K562 treated with DMSO at 1 percent for 24 hours (cell line): ENCODE measurements around the gene FGF5. TPM values are rescaled to one million over a fixed set of nuclear protein-coding genes. Genes with fewer than 3 reads are reported as not detected.

ENCODE experiments used
- total RNA-seq: library from RNA; unstranded; fragments of 300-600 nt; gene quantifications from 2 replicates; pipeline ENCODE4 v1.2.3, GENCODE V29; 2022; ENCODE audit warnings: low read depth; ENCODE audit not compliant: insufficient read depth

Gene FGF5, protein sequence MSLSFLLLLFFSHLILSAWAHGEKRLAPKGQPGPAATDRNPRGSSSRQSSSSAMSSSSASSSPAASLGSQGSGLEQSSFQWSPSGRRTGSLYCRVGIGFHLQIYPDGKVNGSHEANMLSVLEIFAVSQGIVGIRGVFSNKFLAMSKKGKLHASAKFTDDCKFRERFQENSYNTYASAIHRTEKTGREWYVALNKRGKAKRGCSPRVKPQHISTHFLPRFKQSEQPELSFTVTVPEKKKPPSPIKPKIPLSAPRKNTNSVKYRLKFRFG
- total RNA-seq, result 0.87 and 7.2 TPM in 2 replicates

GRCh38 chr4:80266253-80266901 lies at the start of gene FGF5:
TSS of gene FGF5 (plus strand) at chr4:80266664. CDS start at chr4:80266825, 161 bp downstream.

DNA sequence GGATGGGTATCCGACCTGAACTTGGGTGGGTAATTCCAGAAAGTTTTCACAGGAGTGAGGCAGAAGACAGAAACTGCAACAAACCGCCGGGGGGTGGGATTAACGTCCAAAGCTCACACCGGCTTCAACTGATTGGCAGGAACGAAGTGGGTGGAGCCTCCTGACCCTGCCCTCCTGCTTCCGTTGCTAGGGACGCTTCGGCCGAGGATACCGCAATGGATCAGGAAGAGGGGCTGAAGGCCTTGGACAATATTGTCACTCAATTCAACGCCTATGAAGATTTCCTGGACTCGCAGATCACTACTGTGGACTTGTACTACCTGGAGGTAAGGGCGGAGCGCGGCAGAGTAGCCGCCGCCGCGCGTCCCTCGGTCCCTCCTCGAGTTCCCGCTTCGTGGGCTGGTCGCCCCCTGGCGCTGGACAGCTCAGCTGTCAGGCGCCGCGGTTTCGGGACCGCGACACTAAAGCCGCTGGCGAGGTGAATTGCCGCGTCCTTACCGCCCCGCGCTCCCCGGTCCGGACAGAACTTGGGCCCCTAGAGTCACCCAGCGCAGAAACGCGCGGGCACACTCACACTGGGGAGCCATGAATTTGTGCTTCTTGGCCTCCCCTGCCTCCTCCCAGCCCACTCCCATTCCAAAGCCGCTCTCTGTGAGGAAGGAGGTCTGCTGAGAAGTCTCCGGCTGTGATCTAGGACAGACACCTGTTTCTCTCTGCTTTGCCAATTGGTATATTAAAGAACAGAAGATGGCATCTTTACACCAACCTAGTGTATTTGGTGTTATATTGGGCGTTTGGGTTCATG lies 69.3 kb downstream of the FGF5 start, which contains the start of gene CFAP299:
Gene CFAP299, plus strand, starts transcription at position 177 of the 805 bp plus-strand sequence.

Other genes starting within 250 kb of the FGF5 start
- gene ANTXR2, start 193.4 kb upstream of the FGF5 start, total RNA-seq, result 23.8 and 26.7 TPM in 2 replicates
- not detected in 2 replicates for gene PRDM8, start 69.2 kb upstream of the FGF5 start, total RNA-seq
- not detected in 2 replicates for gene CFAP299, start 69.1 kb downstream of the FGF5 start, total RNA-seq